ENCODE data around the gene ADORA2A. TPM values are rescaled to one million over a fixed set of nuclear protein-coding genes. Genes with fewer than 3 reads are reported as not detected.

Gene ADORA2A
- polyA plus RNA-seq, 1 donor (not counting 4 experiments of a cell fraction or from before 2014, with no cell fraction given): 0.20 TPM

- Histone ChIP-seq H2AFZ (ENCODE audit: control insufficient read depth, low read length) (no peak overlapping the region), H3K9me3 (ENCODE audit: control insufficient read depth, low read depth, low read length) (no peaks in the 10 kb centered on the region), H3K79me2 (ENCODE audit: control insufficient read depth, insufficient read depth, low read length) (no peaks in the 10 kb centered on the region), H3K4me2 (ENCODE audit: control insufficient read depth, extremely low read depth, insufficient read depth, low read depth, low read length) (no peak overlapping the region), H3K9ac (ENCODE audit: control insufficient read depth, extremely low read depth, insufficient read depth, low read length) (no peak overlapping the region), H3K27ac (ENCODE audit: control insufficient read depth, insufficient read depth, low read length) (no peak overlapping the region), H3K27me3 (ENCODE audit: control insufficient read depth, extremely low read depth, insufficient read depth, low read length) (no peaks in the 10 kb centered on the region), H3K9me1 (ENCODE audit: control insufficient read depth, extremely low read depth, insufficient read depth, low read length) (no peaks in the 10 kb centered on the region), H3K36me3 (ENCODE audit: control insufficient read depth in 2 of 2, extremely low read depth in 1 of 2, insufficient read depth in 2 of 2, low read length in 2 of 2) (no peaks in the 10 kb centered on the region), H3K4me1 (ENCODE audit: control insufficient read depth, extremely low read depth, insufficient read depth, low read length) (peaks cover 14% of the 10 kb centered on the region), H3K4me3 (ENCODE audit: control insufficient read depth in 2 of 3, extremely low read depth in 1 of 3, insufficient read depth in 2 of 3, low read depth in 1 of 3, low read length in 3 of 3) (no peak overlapping the region), H4K20me1 (ENCODE audit: control insufficient read depth, extremely low read depth, insufficient read depth, low read length) (no peaks in the 10 kb centered on the region)
- dilution Hi-C loops (cut with MboI; ENCODE audit: extremely low pct_ligation_motif_present, low sequenced_read_pairs): no loop called here
- TF ChIP-seq EZH2 (IDR thresholded peaks at IDR 0.05; ENCODE audit: low read length): no peak
- FAIRE-seq (no peak), DNase-seq (ENCODE audit: low read depth, low spot score) (no peak)
Observed at GRCh38 chr22:24467340-24467739, 39.9 kb downstream of the ADORA2A start.

DNA sequence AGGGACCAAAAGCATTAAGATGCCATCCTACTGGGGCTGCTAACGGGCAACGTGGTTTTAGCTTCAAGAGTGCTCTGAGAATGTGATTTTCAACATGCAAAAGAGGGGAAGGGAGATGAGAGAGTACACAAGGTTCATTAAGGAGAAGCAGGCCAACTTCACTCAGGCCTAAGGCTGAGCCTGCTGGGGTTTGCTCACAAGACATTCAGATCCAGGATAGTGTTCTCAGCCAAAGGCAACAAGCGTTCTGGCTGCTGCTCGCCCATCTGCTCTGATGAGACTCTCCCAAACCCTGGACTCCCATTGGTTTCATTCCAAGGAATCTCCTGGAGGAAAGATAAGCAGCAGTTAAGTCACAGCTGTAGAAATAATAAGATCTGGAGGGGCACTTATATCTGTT, 44.2 kb downstream of the ADORA2A start:
- H3K9ac ChIP-seq (ENCODE audit: control insufficient read depth, extremely low read depth, insufficient read depth, low read length): no peak overlapping the region
- H3K4me1 ChIP-seq (ENCODE audit: control insufficient read depth, extremely low read depth, insufficient read depth, low read length): peaks cover 9% of the 10 kb centered on the region
- dilution Hi-C loops (cut with MboI; ENCODE audit: extremely low pct_ligation_motif_present, low sequenced_read_pairs): no loop called here
- TF ChIP-seq EZH2 (IDR thresholded peaks at IDR 0.05; ENCODE audit: low read length): no peak
- TF ChIP-seq, protein P1, sequence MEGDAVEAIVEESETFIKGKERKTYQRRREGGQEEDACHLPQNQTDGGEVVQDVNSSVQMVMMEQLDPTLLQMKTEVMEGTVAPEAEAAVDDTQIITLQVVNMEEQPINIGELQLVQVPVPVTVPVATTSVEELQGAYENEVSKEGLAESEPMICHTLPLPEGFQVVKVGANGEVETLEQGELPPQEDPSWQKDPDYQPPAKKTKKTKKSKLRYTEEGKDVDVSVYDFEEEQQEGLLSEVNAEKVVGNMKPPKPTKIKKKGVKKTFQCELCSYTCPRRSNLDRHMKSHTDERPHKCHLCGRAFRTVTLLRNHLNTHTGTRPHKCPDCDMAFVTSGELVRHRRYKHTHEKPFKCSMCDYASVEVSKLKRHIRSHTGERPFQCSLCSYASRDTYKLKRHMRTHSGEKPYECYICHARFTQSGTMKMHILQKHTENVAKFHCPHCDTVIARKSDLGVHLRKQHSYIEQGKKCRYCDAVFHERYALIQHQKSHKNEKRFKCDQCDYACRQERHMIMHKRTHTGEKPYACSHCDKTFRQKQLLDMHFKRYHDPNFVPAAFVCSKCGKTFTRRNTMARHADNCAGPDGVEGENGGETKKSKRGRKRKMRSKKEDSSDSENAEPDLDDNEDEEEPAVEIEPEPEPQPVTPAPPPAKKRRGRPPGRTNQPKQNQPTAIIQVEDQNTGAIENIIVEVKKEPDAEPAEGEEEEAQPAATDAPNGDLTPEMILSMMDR (optimal IDR thresholded peaks at IDR 0.05 in 1 of 3, IDR thresholded peaks at IDR 0.05 in 1 of 3, conservative IDR thresholded peaks at IDR 0.05 in 1 of 3; ENCODE audit: extremely low read depth in 1 of 3, insufficient read depth in 2 of 3, low read length in 3 of 3): no peak
- H3K9me1 ChIP-seq (ENCODE audit: control insufficient read depth, extremely low read depth, insufficient read depth, low read length): no peaks in the 10 kb centered on the region
- no peak overlapping the region for H2AFZ ChIP-seq (ENCODE audit: control insufficient read depth, low read length)
- no peak for FAIRE-seq
- no peak overlapping the region for H3K4me3 ChIP-seq (ENCODE audit: control insufficient read depth in 2 of 3, extremely low read depth in 1 of 3, insufficient read depth in 2 of 3, low read depth in 1 of 3, low read length in 3 of 3)
- H3K79me2 ChIP-seq (ENCODE audit: control insufficient read depth, insufficient read depth, low read length): no peaks in the 10 kb centered on the region
- no peaks in the 10 kb centered on the region for H3K9me3 ChIP-seq (ENCODE audit: control insufficient read depth, low read depth, low read length)
- H3K27ac ChIP-seq (ENCODE audit: control insufficient read depth, insufficient read depth, low read length): no peak overlapping the region
- H3K27me3 ChIP-seq (ENCODE audit: control insufficient read depth, extremely low read depth, insufficient read depth, low read length): no peaks in the 10 kb centered on the region
- no peaks in the 10 kb centered on the region for H3K36me3 ChIP-seq (ENCODE audit: control insufficient read depth in 2 of 2, extremely low read depth in 1 of 2, insufficient read depth in 2 of 2, low read length in 2 of 2)
- no peak for DNase-seq (ENCODE audit: low read depth, low spot score)
- H3K4me2 ChIP-seq (ENCODE audit: control insufficient read depth, extremely low read depth, insufficient read depth, low read depth, low read length): no peak overlapping the region
- H4K20me1 ChIP-seq (ENCODE audit: control insufficient read depth, extremely low read depth, insufficient read depth, low read length): no peaks in the 10 kb centered on the region

- DNase-seq (ENCODE audit: low read depth, low spot score) (no peak), FAIRE-seq (no peak)
- no peak overlapping the region for H3K27ac ChIP-seq (ENCODE audit: control insufficient read depth, insufficient read depth, low read length)
- H3K9me3 ChIP-seq (ENCODE audit: control insufficient read depth, low read depth, low read length): no peaks in the 10 kb centered on the region
- dilution Hi-C loops (cut with MboI; ENCODE audit: extremely low pct_ligation_motif_present, low sequenced_read_pairs): no loop called here
- no peaks in the 10 kb centered on the region for H3K79me2 ChIP-seq (ENCODE audit: control insufficient read depth, insufficient read depth, low read length)
- TF ChIP-seq EZH2 (IDR thresholded peaks at IDR 0.05; ENCODE audit: low read length): no peak
- TF ChIP-seq, protein P1 (optimal IDR thresholded peaks at IDR 0.05 in 1 of 3, IDR thresholded peaks at IDR 0.05 in 1 of 3, conservative IDR thresholded peaks at IDR 0.05 in 1 of 3; ENCODE audit: extremely low read depth in 1 of 3, insufficient read depth in 2 of 3, low read length in 3 of 3): no peak
- H3K4me1 ChIP-seq (ENCODE audit: control insufficient read depth, extremely low read depth, insufficient read depth, low read length): peaks cover 9% of the 10 kb centered on the region
- no peak overlapping the region for H3K9ac ChIP-seq (ENCODE audit: control insufficient read depth, extremely low read depth, insufficient read depth, low read length)
- H3K4me2 ChIP-seq (ENCODE audit: control insufficient read depth, extremely low read depth, insufficient read depth, low read depth, low read length): no peak overlapping the region
- H3K27me3 ChIP-seq (ENCODE audit: control insufficient read depth, extremely low read depth, insufficient read depth, low read length): no peaks in the 10 kb centered on the region
- H3K9me1 ChIP-seq (ENCODE audit: control insufficient read depth, extremely low read depth, insufficient read depth, low read length): no peaks in the 10 kb centered on the region
- H3K36me3 ChIP-seq (ENCODE audit: control insufficient read depth in 2 of 2, extremely low read depth in 1 of 2, insufficient read depth in 2 of 2, low read length in 2 of 2): no peaks in the 10 kb centered on the region
- H3K4me3 ChIP-seq (ENCODE audit: control insufficient read depth in 2 of 3, extremely low read depth in 1 of 3, insufficient read depth in 2 of 3, low read depth in 1 of 3, low read length in 3 of 3): no peak overlapping the region
- H2AFZ ChIP-seq (ENCODE audit: control insufficient read depth, low read length): no peak overlapping the region
- no peaks in the 10 kb centered on the region for H4K20me1 ChIP-seq (ENCODE audit: control insufficient read depth, extremely low read depth, insufficient read depth, low read length)
Observed at GRCh38 chr22:24473284-24473683, 45.9 kb downstream of the ADORA2A start.
